Small intestine (tissue), 7 donors: ENCODE measurements around the gene TMEM8B. TPM values are rescaled to one million over a fixed set of nuclear protein-coding genes. Genes with fewer than 3 reads are reported as not detected.
"Not testable (repeated sequence)": the region's sequence is repeated elsewhere in the genome, so short reads cannot be mapped to it uniquely, and the experiment has no call there.

Experiments used
- DNase-seq, 2 donors: peaks; one replicate each; pipeline versions ENCODE4 v3.0.0 to v3.0.0-alpha.2; 2013
- FAIRE-seq: peaks from 2 replicates; lab custom pipeline; 2012; peaks lifted over from hg19 to GRCh38; lab: Jason Lieb, UNC
- H3K27ac ChIP-seq, 3 donors: one replicate each; pipeline ENCODE4 v1.5.1; 2013; ENCODE audit warnings: low read length in 2 of 3, mild to moderate bottlenecking in 2 of 3, control low read depth in 1 of 3, inconsistent platforms in 1 of 3, low read depth in 1 of 3, moderate library complexity in 1 of 3
- H3K27me3 ChIP-seq, 3 donors: one replicate each; pipeline ENCODE4 v1.6.1; 2013; ENCODE audit warnings: low read length in 3 of 3, inconsistent platforms in 1 of 3; ENCODE audit not compliant: control insufficient read depth in 3 of 3, insufficient read depth in 3 of 3
- H3K36me3 ChIP-seq, 3 donors: one replicate each; pipeline ENCODE4 v1.6.1; 2013; ENCODE audit warnings: low read length in 3 of 3, inconsistent platforms in 1 of 3, low read depth in 1 of 3, mild to moderate bottlenecking in 1 of 3, moderate library complexity in 1 of 3; ENCODE audit not compliant: control insufficient read depth in 3 of 3, insufficient read depth in 2 of 3
- H3K4me1 ChIP-seq, 3 donors: one replicate each; pipeline ENCODE4 v1.6.1; 2013; ENCODE audit warnings: low read length in 2 of 3, inconsistent platforms in 1 of 3, low read depth in 1 of 3, mild to moderate bottlenecking in 1 of 3, moderate library complexity in 1 of 3; ENCODE audit not compliant: control insufficient read depth in 3 of 3, insufficient read depth in 2 of 3
- H3K4me3 ChIP-seq, 3 donors: one replicate each; pipeline ENCODE4 v1.5.1; 2013; ENCODE audit warnings: low read length in 3 of 3, control low read depth in 1 of 3, inconsistent platforms in 1 of 3, low read depth in 1 of 3, mild to moderate bottlenecking in 1 of 3, moderate library complexity in 1 of 3
- H3K9me3 ChIP-seq, 2 donors: one replicate each; pipeline ENCODE4 v1.6.1; 2013; ENCODE audit warnings: low read depth in 1 of 2, low read length in 1 of 2; ENCODE audit not compliant: control insufficient read depth in 2 of 2, insufficient read depth in 1 of 2
- WGBS, 3 donors: extraction: QIAGEN DNeasy Blood & Tissue Kit; methylation state at CpG; one replicate each; pipeline ENCODE4 v1.1.7; 2013; 5-methylcytosine and 5-hydroxymethylcytosine counted together
- polyA plus RNA-seq, 4 donors: library from polyadenylated mRNA; stranded (reverse) in 3 of 4; unstranded in 1 of 4; fragments of 200-250 nt in 3 of 4; fragments of 120-200 nt in 1 of 4; gene quantifications; one replicate each; pipeline versions ENCODE4 v1.2.1 to v1.2.3, GENCODE V29; 2013
- donor health status: healthy with polysubstance abuse.
- donor health status: control.
- donor health status: control.
- donor health status: Bipolar disorder and iron deficiency.
- donor health status: healthy.

TMEM8B gene
- polyA plus RNA-seq, 4 donors, result 0.89 to 35.9 (median 4.5) TPM

DNA sequence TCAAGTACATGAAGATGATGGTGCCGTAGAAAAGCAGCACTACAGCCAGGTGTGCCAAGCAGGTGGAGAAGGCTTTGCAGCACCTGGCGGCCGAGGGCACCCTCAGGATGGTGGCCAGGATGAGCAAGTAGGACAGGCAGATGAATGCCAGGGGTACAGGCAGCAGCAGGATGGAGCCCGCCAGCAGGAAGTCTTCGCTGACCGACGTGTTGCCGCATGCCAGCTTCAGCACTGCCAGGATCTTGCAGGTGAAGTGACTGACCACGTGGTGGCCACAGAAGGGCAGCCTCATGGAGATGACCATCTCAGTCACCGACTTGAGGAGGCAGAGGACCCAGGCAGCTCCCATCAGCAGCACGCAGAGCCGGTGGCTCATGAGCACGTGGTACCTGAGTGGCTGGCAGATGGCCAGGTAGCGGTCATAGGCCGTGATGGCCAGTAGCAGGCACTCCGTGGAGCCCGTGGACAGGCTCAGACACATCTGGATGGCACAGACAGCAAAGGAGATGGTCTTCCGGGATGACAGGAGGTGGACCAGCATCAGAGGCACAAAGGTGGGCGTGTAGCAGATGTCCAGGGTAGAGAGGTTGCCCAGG, 40.7 kb downstream of the TMEM8B start:
- Histone ChIP-seq H3K36me3 (no peaks in the 10 kb centered on the region), H3K9me3 (no peaks in the 10 kb centered on the region), H3K27me3 (peaks cover 0 to 2% (median 0%) of the 10 kb centered on the region in 3 donors), H3K27ac (no peak overlapping the region), H3K4me1 (no peaks in the 10 kb centered on the region), H3K4me3 (no peak overlapping the region)
- 86 to 89% (median 87%) methylated on average over 19 of the region's 19 CpGs for WGBS, 3 donors
- FAIRE-seq, result no peak
- no peak for DNase-seq

GRCh38 chr9:35870351-35870923, 41.4 kb downstream of the TMEM8B start, which contains the start of gene OR13J1:
TSS of gene OR13J1 (minus strand) at chr9:35870401. CDS start at chr9:35870401, 0 bp downstream.
- DNase-seq (no peak), FAIRE-seq (no peak)
- Histone ChIP-seq H3K27ac (no peak within 1 kb of the TSS), H3K4me1 (no peaks in the 10 kb centered on the region), H3K36me3 (no peaks in the 10 kb centered on the region), H3K27me3 (peaks cover 0 to 2% (median 0%) of the 10 kb centered on the region in 3 donors), H3K9me3 (no peaks in the 10 kb centered on the region), H3K4me3 (no peak within 1 kb of the TSS)
- 89 to 93% (median 91%) methylated on average over 8 of the region's 8 CpGs for WGBS, 3 donors

DNA sequence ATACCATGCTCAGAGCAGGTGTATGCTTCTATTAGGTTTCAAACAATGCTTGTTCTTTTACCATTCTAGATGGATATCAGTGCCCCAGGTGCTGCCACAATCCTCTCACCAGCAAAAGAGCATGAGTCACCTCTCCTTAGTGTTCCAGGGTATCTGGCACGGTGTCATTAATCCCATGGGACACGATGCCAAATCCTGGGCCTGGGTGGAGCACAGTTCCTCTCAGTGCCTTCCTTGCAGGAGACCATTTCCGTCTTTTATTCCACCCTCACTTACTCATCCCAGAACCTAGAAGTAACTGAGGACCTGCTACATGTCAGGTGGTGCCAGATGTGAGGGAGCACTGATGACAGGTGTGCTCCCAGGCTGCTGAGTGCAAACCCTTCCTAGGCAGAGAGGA, 42.5 kb downstream of the TMEM8B start:
- WGBS, 3 donors, result 20 to 55% (median 39%) methylated on average over 3 of the region's 3 CpGs
- H3K4me3 ChIP-seq, result no peak overlapping the region
- H3K27ac ChIP-seq, result no peak overlapping the region
- DNase-seq (peak in 1 of 2 donors; percentile 35), FAIRE-seq (no peak)
- no peaks in the 10 kb centered on the region for H3K9me3 ChIP-seq
- H3K27me3 ChIP-seq, result peaks cover 0 to 2% (median 0%) of the 10 kb centered on the region in 3 donors
- H3K4me1 ChIP-seq, result no peaks in the 10 kb centered on the region
- H3K36me3 ChIP-seq, result no peaks in the 10 kb centered on the region

DNA sequence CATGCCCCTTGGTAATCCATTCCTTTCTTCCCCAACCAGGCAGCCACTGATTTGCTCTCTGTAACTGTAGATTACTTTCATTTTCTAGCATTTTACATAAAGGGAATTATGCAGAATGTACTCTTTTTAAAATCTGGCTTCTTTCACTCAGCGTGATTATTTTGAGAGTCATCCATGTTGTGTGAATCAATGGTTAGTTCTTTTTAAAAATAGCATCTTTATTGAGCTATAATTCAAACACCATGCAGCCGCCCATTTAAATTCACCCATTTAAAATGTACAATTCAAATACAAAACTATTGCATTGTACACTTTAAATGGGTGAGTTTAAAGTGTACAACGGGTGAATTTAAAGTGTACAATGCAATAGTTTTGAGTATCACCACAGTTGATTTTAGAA, 43.5 kb downstream of the TMEM8B start:
- no peaks in the 10 kb centered on the region for H3K36me3 ChIP-seq
- no peak overlapping the region for H3K4me3 ChIP-seq
- DNase-seq (no peak), FAIRE-seq (no peak)
- H3K4me1 ChIP-seq, result no peaks in the 10 kb centered on the region
- 60 to 74% (median 65%) methylated on average over 3 of the region's 3 CpGs for WGBS, 3 donors
- H3K27ac ChIP-seq, result no peak overlapping the region
- peaks cover 0 to 2% (median 0%) of the 10 kb centered on the region in 3 donors for H3K27me3 ChIP-seq
- H3K9me3 ChIP-seq, result peaks cover 0 to 2% of the 10 kb centered on the region in 2 donors

- DNase-seq (peak; percentile 82 to 85), FAIRE-seq (peak; percentile 5)
- WGBS, 3 donors, result 0 to 2% (median 1%) methylated on average over 4 of the region's 4 CpGs
- Histone ChIP-seq H3K4me3 (no peak overlapping the region), H3K27ac (no peak overlapping the region), H3K4me1 (no peaks in the 10 kb centered on the region), H3K36me3 (no peaks in the 10 kb centered on the region), H3K9me3 (peaks cover 0 to 1% of the 10 kb centered on the region in 2 donors), H3K27me3 (peaks cover 0 to 2% (median 0%) of the 10 kb centered on the region in 3 donors)
These were observed 53.3 kb downstream of the TMEM8B start for GRCh38 chr9:35882263-35882848.

GRCh38 chr9:35882996-35883395, 54.0 kb downstream of the TMEM8B start:
- Histone ChIP-seq H3K36me3 (no peaks in the 10 kb centered on the region), H3K27ac (no peak overlapping the region), H3K4me1 (no peaks in the 10 kb centered on the region), H3K27me3 (peaks cover 0 to 2% (median 0%) of the 10 kb centered on the region in 3 donors), H3K9me3 (no peaks in the 10 kb centered on the region), H3K4me3 (no peak overlapping the region)
- 57 to 58% (median 57%) methylated on average over 3 of the region's 3 CpGs for WGBS, 3 donors
- no peak for FAIRE-seq
- no peak for DNase-seq

GRCh38 chr9:35884908-35885307, 55.9 kb downstream of the TMEM8B start:
- H3K27me3 ChIP-seq, H3K27ac ChIP-seq, H3K9me3 ChIP-seq, FAIRE-seq, H3K4me1 ChIP-seq, H3K4me3 ChIP-seq, H3K36me3 ChIP-seq, DNase-seq: not testable (repeated sequence)
- 78 to 85% (median 83%) methylated on average over 3 of the region's 3 CpGs for WGBS, 3 donors

- H3K36me3 ChIP-seq, result no peaks in the 10 kb centered on the region
- FAIRE-seq (no peak), DNase-seq (no peak)
- H3K9me3 ChIP-seq, result no peaks in the 10 kb centered on the region
- 75 to 81% (median 81%) methylated on average over 3 of the region's 3 CpGs for WGBS, 3 donors
- no peak overlapping the region for H3K27ac ChIP-seq
- H3K27me3 ChIP-seq, result peaks cover 0 to 2% (median 0%) of the 10 kb centered on the region in 3 donors
- H3K4me3 ChIP-seq, result no peak overlapping the region
- H3K4me1 ChIP-seq, result no peaks in the 10 kb centered on the region
These were observed 62.6 kb downstream of the TMEM8B start for GRCh38 chr9:35891646-35892045.
